Nephron (organoid): ENCODE data around the gene EIF6.

Experiments used
- H3K27ac Mint-ChIP-seq, 3 experiments: 2 replicates each; pipeline ENCODE4 v1.8.0; 2020; ENCODE audit warnings: mixed read lengths in 3 of 3, mild to moderate bottlenecking in 2 of 3, moderate library complexity in 1 of 3
- H3K27me3 Mint-ChIP-seq: 2 replicates; pipeline ENCODE4 v1.8.0; 2021; ENCODE audit warnings: low read depth, mild to moderate bottlenecking, moderate library complexity, mixed read lengths
- H3K36me3 Mint-ChIP-seq: 2 replicates; pipeline ENCODE4 v1.8.0; 2020; ENCODE audit warnings: low read depth, mixed read lengths
- H3K4me1 Mint-ChIP-seq: 2 replicates; pipeline ENCODE4 v1.8.0; 2020; ENCODE audit warnings: mixed read lengths
- H3K4me3 Mint-ChIP-seq, 3 experiments: 2 replicates each; pipeline ENCODE4 v1.8.0; 2020; ENCODE audit warnings: mild to moderate bottlenecking in 3 of 3, mixed read lengths in 3 of 3, moderate library complexity in 2 of 3
- H3K9me3 Mint-ChIP-seq: 2 replicates; pipeline ENCODE4 v1.8.0; 2020; ENCODE audit warnings: mixed read lengths
- TF ChIP-seq, protein P1 (sequence below), 3 experiments: fragments of 200-600 bp; sonication (generic); IDR thresholded peaks; one replicate each; pipeline ENCODE4 v1.5.0; 2021; ENCODE audit warnings: antibody characterized with exemption in 3 of 3; ENCODE audit not compliant: unreplicated experiment in 3 of 3

EIF6 gene

GRCh38 chr20:35328095-35328685 lies 43.6 kb upstream of the EIF6 start:
- H3K27ac Mint-ChIP-seq: no peak overlapping the region
- no peaks in the 10 kb centered on the region for H3K9me3 Mint-ChIP-seq
- H3K27me3 Mint-ChIP-seq: no peaks in the 10 kb centered on the region
- H3K36me3 Mint-ChIP-seq: peaks cover 7% of the 10 kb centered on the region
- H3K4me3 Mint-ChIP-seq: no peak overlapping the region
- peaks cover 14% of the 10 kb centered on the region for H3K4me1 Mint-ChIP-seq
- TF ChIP-seq, protein P1, sequence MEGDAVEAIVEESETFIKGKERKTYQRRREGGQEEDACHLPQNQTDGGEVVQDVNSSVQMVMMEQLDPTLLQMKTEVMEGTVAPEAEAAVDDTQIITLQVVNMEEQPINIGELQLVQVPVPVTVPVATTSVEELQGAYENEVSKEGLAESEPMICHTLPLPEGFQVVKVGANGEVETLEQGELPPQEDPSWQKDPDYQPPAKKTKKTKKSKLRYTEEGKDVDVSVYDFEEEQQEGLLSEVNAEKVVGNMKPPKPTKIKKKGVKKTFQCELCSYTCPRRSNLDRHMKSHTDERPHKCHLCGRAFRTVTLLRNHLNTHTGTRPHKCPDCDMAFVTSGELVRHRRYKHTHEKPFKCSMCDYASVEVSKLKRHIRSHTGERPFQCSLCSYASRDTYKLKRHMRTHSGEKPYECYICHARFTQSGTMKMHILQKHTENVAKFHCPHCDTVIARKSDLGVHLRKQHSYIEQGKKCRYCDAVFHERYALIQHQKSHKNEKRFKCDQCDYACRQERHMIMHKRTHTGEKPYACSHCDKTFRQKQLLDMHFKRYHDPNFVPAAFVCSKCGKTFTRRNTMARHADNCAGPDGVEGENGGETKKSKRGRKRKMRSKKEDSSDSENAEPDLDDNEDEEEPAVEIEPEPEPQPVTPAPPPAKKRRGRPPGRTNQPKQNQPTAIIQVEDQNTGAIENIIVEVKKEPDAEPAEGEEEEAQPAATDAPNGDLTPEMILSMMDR (IDR thresholded peaks at IDR 0.05; ENCODE audit: unreplicated experiment in 3 of 3): no peak

- peaks cover 7% of the 10 kb centered on the region for H3K36me3 Mint-ChIP-seq
- peaks cover 12% of the 10 kb centered on the region for H3K4me1 Mint-ChIP-seq
- H3K27me3 Mint-ChIP-seq: no peaks in the 10 kb centered on the region
- peak overlapping the region in 1 of 3 experiments; percentile 80 for H3K27ac Mint-ChIP-seq
- TF ChIP-seq, protein P1 (IDR thresholded peaks at IDR 0.05; ENCODE audit: unreplicated experiment in 3 of 3): no peak
- no peaks in the 10 kb centered on the region for H3K9me3 Mint-ChIP-seq
- H3K4me3 Mint-ChIP-seq: no peak overlapping the region
These were observed 42.8 kb upstream of the EIF6 start for GRCh38 chr20:35327074-35327976.

DNA sequence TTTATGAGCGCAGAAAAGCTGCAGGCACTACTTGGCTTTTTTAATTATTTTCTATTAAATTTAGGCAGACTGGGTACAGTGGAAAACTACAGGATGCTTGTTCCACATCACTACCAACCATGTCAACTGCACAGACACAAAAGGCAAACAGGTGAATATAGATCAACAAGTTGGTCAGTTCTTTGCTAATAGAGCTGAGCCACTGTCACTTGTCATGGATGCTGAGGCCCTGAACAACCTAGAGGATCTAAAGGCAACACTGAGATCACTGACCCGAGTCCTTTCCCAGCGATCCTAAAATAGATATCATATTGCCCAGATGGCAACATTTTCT lies 42.1 kb upstream of the EIF6 start:
- Mint-ChIP-seq H3K4me1 (peaks cover 12% of the 10 kb centered on the region), H3K27ac (peak overlapping the region in 2 of 3 experiments; percentile 17 to 80), H3K36me3 (peaks cover 7% of the 10 kb centered on the region), H3K9me3 (no peaks in the 10 kb centered on the region), H3K27me3 (no peaks in the 10 kb centered on the region), H3K4me3 (no peak overlapping the region)
- TF ChIP-seq, protein P1 (IDR thresholded peaks at IDR 0.05; ENCODE audit: unreplicated experiment in 3 of 3): no peak

DNA sequence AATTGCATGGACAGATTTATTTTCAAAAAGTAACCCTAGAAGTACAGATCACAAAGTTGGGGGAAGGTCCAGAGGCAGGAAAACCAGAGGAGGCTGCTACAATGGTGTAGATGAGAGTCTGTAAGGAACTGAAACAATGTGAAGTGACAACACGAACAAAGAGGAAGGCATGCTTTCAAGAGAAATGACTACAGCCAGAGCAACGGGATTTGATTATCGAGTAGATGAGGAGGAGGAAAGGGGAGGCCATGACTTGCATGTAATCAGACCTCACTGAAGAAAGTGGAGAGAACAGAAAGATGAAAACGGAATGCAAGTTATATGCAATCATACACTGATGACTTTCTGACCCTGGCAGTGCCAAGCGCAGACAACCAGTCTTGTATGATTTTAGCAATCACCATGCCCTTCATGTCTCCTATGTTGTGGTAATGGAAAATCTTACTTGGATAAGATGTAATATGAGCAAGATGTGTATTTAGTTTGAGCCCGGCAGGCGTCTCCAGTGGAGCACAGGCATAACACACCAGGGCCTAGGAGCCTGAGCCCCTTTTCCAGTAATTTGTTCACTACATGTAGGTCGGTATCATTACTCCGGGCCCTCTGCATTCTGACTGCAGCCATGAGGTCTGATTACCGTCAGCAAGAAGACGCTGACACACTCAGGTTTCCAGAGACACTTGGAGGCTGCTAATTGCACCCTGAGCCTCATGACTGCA lies 41.6 kb upstream of the EIF6 start:
- H3K4me3 Mint-ChIP-seq: no peak overlapping the region
- no peaks in the 10 kb centered on the region for H3K9me3 Mint-ChIP-seq
- peak overlapping the region; percentile 17 to 80 (median 52) for H3K27ac Mint-ChIP-seq
- H3K36me3 Mint-ChIP-seq: peaks cover 7% of the 10 kb centered on the region
- peaks cover 12% of the 10 kb centered on the region for H3K4me1 Mint-ChIP-seq
- no peaks in the 10 kb centered on the region for H3K27me3 Mint-ChIP-seq
- TF ChIP-seq, protein P1 (IDR thresholded peaks at IDR 0.05; ENCODE audit: unreplicated experiment in 3 of 3): no peak

DNA sequence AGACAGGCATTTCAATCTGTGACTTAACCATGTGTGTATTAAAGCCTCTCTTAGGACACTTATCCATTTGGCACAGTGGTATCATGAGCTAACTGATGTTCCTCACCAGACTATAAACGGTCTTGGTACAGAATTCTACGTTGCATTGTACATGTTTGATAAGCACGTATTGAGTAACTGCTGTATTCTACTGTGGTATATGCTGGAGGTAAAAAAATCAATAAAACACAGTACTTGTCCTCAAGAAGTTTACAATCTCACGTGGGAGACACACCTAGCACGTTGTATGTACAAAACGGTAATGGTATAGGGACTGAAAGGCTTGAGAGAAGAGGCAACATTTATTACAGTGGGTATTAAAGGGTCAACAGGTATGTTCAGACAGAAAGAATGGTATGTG lies 40.8 kb upstream of the EIF6 start:
- no peaks in the 10 kb centered on the region for H3K27me3 Mint-ChIP-seq
- peaks cover 9% of the 10 kb centered on the region for H3K36me3 Mint-ChIP-seq
- H3K4me1 Mint-ChIP-seq: peaks cover 16% of the 10 kb centered on the region
- no peak overlapping the region for H3K4me3 Mint-ChIP-seq
- no peaks in the 10 kb centered on the region for H3K9me3 Mint-ChIP-seq
- TF ChIP-seq, protein P1 (IDR thresholded peaks at IDR 0.05; ENCODE audit: unreplicated experiment in 3 of 3): no peak
- H3K27ac Mint-ChIP-seq: peak overlapping the region; percentile 17 to 80 (median 52)
